HG03571 (cell line): ENCODE results near the gene HCFC1.
A peak's percentile ranks its signal among the peaks of the same experiment; 100 is the strongest.
"Not testable (repeated sequence)": the region's sequence is repeated elsewhere in the genome, so short reads cannot be mapped to it uniquely, and the experiment has no call there.

Source experiments
- ATAC-seq: cut with Tn5 transposase; IDR thresholded peaks from one replicate; pipeline ENCODE4 v1.9.1; 2021; ENCODE audit not compliant: unreplicated experiment

HCFC1 gene

DNA sequence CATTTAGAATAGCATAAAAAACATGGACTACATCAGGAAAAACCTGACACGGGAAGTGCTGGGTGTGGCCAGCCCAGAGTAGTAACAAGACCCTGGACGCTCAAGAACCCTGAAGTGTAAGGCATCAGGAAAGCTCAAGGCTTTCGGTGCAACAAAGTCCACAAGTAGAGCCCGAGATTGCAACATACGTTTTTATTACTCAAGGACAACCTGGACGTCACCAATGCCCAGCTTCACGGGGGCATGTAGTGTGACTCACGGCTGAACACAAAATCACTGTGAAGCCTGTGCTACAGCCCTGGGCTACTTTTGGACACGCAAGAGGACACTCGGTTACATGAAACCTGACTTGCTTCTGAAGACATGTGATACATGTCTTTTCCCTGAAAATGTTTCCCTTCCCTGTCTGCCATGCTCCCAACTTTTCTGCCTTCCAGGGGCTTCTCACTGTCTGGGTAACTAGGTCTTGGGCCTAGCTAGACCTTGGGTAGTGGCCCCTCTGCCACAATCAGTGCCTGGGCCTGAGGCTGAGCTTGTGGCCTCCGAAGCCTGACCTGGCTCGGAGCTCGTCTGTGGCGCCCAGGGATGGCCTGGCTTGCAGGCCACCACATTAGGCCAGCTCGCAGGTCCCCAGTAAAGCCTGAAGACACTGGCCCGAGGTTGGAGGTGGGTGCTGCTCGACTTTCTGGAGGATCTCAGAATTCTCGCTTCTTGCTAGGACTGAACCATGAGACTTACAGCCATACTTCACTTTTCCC is 38.9 kb upstream of the HCFC1 start:
- ATAC-seq: no peak

DNA sequence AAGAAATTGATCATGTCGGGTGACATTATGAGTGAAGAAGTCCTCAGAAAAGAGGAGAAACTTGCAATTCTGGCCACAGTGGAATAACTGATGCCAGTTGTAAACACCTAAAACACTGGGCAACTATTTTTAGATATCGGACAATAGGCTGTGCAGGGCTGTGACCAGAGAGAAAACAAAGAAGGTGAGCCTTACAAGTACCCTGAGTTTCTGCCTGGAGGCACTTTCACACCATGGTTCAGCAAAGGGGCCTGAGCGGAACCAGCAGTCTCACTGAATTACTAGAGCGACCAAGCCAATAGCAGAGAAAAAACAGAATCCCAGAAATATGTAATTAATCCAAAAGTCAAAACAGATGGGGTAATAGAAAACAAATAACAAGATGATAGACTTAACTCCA is 36.9 kb upstream of the HCFC1 start:
- no peak for ATAC-seq

DNA sequence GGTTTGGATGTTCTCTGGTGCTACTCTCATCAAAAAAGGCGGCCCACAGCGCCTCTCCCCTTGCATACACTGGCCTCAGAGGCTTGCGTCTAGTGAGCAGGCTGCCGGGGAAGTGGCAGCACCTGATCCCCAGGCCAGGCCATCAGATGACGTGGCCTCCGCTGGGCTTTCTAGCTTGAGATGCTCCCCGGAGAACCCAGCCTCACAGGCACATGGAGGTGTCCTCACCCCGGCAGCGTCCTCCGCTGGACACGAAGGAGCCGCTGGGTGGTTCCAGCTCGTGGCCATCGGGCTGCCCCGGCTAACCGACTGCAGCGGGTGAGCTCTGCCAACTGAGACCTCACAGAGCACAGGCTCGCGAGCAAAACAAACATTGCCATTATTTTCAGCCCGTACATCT is 35.3 kb upstream of the HCFC1 start:
- ATAC-seq: no peak

DNA sequence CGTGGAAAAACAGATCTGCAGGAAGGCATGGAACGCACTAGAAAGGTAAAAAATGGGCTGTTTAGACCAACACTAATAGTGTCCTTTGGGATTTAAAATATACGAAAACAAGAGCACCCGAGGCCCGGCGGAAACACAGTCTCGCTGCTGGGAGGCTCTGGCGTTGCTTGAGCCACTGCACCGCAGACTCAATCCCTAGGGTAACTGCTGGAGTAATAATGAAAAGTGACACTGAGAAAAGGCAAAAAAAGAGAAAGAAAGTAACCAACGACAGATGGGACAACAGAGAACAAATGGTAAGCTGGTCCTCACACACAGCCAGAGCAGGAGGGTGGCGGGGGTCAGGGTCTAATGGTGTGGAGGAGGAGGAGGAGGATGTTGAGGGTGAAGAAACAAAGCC is 32.7 kb upstream of the HCFC1 start:
- no peak for ATAC-seq

DNA sequence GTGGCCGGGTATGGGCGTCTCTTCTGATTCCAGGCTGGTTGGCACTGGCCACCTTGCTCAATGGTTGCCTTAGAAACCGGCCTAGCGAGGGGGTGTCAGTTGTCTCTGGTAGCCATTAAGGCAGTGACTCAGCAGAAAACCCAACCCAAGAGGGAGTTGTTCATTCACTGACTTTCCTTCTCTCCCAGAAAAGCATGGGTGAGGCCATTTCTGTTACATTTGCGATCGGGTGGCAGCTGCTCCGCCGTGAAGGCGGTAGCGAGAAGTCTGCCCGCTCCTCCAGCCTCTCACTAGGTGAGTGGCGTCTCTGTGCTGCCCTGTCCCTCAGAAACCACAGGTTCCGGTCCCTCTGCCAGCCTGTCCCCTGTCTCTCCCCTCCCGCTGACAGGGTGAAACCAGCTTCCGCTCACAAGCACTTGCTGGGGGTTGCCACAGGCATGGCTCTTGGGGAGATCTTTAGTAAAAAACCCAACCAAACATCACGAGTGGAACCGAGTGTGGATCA is 30.6 kb upstream of the HCFC1 start:
- ATAC-seq: peak; percentile 71

DNA sequence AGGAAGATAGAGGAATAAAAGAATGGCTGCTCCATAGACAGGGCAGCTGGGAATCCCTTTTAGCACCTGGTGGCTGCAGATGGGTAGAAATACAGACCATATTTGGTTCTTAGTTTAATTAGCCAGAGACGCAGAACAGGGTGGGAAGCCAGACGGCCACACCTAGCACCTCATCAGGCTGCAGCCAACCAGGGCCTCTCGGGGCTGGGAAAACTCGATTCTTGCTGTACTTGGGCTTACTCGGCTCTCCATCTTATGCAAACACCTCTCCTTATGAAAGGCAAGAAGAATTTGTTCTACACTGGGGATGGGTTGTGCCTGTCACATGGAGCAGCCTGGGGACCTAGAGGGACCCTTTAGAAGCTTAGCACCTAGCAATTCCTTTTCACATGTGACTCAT is 28.4 kb upstream of the HCFC1 start:
- ATAC-seq: no peak

DNA sequence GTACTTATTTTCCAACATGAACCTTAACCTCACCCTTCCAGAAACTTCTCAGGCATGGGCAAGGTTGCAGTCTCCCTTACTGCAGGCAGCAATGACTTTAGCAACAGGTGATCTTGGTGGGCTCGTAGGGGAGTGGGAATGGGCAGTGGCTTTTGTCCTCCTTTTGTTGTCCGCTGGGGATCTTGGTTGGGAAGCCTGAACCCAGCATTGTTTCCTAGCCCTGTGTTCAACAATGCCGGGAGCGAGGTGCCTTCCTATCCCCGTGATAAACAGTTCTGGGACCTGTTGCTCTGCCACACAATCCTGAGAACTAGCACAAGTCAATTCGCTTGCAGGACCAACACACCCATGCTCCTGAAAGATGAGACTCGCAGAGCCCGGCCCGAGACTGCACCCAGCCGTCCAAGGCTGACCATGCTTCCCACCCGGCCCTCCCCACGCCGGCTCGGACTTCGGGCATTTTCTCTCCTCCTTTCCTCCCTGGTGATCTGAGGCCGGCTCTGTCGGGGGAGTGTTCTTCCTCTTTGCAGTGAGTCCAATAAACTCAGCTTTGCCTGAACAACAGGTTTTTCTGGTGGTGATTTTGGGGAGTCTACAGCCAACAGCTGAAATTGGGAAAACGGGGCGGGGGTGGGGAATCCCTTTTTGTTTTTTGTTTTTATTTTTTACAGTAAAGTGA is 27.9 kb upstream of the HCFC1 start:
- ATAC-seq: no peak

DNA sequence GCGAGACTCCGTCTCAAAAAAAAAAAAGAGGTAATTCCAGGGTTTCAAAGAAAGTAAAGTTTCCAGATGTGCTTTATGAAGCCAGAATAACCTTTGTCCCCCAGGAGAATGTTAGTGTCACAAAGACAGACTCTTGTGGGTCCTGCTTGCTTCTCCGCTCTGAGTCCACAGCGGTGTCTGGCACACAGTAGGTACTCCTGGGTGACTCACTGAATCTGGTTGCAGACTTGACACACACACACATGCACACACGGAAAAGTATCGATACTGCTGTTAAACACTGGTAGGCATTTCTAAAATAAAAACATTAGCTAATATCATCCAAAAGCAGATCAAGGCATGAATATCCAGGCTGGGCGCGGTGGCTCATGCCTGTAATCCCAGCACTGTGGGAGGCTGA is 23.9 kb upstream of the HCFC1 start:
- no peak for ATAC-seq

DNA sequence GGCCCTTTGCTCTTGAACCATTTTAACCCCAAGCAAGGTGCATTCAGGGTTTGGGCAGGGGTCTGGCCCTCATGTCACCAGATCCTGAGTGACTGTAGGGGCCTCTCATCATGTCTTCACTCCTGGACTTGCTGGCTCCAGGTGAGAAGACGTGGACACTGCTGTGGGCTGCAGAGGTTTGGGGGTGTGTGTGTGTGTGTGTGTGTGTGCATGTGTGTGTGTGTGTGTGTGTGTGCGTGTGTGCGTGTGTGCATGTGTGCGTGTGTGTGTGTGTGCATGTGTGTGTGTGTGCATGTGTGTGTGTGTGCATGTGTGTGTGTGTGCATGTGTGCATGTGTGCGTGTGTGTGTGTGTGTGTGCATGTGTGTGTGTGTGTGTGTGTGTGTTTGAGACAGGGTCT is 22.8 kb upstream of the HCFC1 start:
- not testable (repeated sequence) for ATAC-seq

DNA sequence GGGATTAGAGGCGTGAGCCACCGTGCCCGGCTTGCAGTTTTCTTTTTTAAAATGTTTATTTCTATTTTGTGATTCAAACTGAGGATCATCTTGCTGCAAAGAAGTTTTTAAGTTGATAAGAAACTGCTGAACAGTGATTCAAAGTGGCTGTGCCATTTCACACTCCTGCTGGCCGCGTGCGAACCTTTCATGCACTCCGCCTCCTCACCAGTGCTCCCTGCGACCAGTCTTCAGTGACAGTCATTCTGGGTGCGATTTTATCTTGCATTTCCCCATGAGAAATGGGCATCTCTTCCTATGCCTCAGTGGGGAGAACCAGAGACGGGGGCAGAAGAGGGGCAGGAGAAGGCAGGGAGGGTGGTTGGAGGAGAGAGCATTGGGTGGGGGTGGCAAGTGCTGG is 22.4 kb upstream of the HCFC1 start:
- no peak for ATAC-seq

DNA sequence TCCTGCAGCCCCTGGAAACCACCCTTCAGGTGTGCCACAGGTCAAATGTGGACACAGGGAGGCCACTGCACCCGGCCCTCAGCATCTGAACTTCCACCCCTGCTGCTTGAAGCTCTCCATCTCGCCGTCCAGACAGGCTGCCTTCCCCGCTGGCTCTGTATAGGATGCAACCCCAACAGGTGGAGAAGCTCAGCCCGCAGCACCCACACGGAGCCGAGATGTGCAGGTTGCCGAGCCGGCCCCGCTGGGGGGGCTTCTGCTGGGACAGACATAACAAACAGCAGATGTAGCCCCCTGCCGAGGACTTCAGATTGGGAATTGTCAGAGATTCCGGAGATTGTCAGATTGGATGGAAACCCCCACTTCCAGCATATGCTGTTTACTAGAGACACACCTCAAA is 21.5 kb upstream of the HCFC1 start:
- no peak for ATAC-seq

DNA sequence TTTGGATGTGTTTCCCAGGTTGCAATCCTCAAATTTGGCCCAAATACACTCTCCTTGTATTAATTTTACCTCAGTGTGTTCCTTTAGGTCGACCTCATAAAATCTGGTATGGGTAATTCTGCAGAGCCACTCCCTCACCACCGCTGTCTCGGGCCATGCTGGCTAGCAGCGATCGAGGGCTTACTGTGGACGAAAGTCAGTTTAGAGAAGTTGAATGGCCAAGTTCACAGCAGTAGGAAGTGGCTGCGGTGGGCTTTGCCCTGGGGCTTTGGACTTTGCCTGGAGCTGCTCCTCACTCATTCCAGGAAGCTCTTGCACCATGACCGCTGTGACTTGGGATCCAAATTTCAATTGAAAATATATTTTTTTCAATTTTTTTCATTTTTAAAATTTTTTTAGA is 20.6 kb upstream of the HCFC1 start:
- no peak for ATAC-seq

DNA sequence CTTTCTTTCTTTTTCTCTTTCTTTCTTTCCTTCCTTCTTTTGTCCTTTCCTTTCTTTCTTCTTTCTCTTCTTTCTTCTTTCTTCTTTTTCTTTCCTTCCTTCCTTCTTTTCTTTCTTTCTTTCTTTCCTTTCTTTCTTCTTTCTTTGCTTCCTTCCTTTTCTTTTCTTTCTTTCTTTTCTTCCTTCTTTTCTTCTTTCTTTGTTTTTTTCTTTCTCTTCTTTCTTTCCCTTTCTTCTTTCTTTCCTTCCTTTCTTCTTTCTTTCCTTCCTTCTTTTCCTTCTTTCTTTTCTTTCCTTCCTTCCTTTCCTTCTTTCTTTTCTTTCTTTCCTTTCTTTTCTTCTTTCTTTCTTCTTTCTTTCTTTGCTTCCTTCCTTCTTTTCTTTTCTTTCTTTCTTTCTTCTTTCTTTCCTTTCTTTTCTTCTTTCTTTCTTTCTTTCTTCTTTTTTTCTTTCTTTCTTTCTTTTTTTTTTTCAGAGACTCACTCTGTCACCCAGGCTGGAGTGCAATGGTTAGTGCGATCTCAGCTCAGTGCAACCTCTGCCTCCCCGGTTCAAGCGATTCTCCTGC is 19.5 kb upstream of the HCFC1 start:
- ATAC-seq: no peak

DNA sequence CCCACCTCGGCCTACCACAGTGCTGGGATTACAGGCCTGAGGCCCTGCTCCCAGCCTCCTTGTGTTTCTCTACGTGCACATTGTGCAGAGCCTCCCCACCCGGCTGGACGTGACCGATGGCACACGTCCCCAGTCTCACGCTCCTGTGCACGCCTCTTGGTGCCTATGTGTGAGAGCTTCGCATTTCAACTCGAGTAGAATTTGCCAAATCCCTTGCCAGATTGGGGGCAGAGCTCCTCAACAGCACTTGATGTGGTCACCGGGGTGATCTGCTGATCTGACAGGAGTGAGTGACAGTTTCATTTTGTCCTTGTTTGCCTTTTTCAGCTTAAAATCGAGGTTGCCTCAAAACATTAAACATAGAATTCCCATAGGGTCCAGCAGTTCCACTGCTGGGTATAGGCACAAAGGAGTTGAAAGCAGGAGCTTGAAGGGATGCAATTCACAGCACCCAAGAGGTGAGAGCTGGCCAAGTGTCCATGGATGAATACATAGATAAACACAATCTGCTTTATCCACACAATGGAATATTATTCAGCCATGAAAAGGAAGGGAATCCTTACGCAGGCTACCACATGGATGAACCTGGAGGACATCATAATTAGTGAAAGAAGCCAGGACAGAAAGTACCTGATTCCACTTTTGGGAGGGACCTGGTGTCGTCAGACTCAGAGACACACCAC is 18.5 kb upstream of the HCFC1 start:
- ATAC-seq: no peak

DNA sequence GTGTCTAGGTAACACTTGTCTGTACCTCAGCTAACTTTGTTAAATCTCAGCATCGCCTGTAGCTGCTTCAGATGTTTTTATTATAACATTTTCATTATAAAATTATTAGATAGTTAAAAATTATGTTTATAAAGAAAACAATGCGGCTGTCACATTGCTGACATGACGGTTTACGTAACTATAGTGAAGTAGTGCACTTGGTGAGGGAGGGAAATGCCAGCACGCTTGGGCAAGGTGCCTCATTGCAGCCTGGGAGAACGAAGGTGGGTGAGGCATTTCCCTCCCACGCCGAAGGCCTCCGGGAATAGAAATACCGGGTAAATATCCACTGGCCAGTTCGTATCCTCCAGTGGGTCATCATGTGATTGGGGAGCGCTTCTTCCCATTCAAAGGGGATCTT is 16.9 kb upstream of the HCFC1 start:
- ATAC-seq: no peak

DNA sequence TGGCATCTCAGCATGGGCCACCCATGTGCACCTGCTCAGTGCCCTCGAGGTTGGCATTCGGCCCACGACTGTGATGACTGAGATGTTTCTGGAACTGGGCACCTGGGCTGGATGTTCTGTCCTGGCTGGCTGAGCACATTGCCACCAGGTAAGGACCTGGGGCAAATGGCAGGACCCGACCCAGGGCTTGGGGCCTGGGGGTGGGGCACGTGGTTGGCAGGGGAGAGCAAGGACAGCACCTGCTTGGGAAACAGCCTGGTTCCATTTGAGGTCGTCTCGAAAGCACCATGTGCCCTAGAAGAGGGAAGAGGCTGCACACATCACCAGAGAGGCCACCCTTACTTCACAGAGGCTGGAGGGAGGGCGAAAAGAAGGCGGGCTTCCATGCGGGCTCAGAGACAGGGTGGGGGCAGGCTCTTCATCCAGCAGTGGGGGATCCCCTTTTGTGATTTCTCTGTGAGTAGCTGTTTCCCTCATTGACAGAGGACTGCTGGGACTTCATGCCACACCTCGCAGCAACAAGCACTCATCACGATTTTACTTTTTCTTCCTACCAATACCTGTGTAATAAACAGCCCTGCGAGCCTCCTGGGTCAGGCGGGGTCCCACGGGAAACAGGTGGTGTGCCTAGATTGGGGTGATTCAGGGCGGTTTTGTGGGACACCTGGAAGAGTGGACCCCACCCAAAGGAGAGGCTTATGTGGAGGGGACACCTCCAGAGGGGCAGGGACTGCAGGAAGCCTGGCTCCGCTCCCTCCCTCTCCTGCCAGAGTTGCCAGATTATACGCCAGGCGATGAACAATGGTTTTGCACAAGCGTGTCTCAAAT is 12.9 kb upstream of the HCFC1 start:
- ATAC-seq: no peak

DNA sequence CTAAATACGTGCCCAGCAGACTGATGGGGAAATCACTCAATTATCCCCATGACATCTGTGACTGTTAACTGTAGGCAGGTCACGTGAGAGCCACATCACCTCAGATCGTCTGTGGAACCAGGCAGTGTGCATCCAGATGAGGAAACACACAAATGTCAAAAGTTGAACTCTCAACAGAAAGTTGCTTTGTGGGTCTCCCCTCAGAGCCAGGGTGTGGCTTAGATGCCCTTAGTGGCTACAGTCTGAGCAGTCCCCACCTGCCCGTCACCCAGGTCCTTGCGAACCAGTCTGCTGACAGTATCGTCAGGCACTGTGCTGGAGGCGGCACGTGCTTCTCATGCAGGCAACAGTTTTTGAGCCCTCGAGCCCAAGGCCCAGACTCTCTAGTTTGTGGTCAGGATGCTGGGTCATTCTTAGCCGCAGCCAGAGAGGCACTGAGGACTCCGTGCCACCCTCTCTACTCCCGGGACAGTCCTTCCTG is 11.7 kb upstream of the HCFC1 start:
- ATAC-seq: no peak

DNA sequence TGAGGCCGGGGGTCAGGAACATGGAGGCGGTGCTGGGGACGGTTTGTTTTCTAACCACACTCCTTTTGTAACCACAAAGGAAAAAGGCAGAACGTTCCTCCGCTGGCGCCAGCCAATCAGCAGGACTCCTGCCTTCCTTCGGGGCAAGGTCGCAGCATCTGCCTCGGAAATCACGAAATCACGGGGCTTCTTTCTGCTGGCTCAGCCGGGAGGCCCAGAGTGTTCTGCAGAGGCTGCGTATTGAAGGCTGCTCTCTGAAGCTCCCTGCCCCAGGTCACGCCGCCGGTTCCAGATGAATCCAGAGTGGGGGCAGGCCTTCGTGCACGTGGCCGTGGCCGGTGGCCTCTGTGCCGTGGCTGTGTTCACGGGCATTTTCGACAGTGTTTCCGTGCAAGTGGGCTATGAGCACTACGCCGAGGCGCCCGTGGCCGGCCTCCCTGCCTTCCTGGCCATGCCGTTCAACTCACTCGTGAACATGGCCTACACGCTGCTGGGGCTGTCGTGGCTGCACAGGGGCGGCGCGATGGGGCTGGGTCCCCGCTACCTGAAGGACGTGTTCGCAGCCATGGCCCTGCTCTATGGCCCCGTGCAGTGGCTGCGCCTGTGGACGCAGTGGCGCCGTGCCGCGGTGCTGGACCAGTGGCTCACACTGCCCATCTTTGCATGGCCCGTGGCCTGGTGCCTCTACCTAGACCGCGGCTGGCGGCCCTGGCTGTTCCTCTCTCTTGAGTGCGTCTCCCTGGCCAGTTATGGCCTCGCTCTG is 10.3 kb upstream of the HCFC1 start:
- ATAC-seq: no peak

DNA sequence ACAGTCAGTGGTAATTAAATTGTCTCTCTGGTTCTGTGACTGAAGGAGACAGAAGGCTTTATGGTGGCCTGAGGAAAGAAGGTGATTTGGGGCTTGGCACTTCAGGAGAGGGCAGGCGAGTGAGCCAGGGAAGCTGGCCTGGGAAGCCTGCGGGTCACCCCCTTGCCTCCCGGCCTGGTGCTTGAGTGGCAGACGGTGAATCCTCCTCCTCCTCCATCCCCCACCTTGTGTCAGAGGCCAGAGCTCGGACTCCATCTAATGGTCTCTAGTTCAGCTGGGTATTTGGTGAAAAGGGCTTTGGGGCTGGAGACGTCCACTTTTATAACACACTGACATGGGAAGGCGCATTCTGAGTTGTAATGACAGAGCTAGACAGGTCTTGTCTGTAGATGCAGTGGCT is 9.6 kb upstream of the HCFC1 start:
- no peak for ATAC-seq

DNA sequence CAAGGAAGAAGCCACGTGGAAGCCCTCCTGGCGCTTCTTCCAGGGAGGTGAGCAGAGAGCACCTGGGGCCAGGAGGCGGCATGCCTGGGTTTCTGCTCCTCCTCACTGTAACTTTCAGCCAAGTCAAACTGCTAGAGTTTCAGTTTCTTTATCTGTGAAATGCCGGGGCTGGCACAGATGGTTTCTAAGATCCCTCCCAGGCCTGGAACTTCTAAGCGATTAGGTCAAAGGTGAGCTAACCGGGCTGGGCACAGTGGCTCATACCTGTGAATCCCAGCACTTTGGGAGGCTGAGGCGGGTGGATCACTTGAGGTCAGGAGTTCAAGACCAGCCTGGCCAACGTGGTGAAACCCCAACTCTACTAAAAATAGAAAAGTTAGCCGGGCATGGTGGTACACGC is 8.8 kb upstream of the HCFC1 start:
- ATAC-seq: peak; percentile 48
